ENCODE data around the gene DCP1A.

DCP1A gene

GRCh38 chr3:53242642-53243041, 104.7 kb downstream of the DCP1A start:
- no peak for DNase-seq

- no peak for DNase-seq
Measured at GRCh38 chr3:53242155-53242554, 105.2 kb downstream of the DCP1A start.

- no peak for DNase-seq
Measured at GRCh38 chr3:53240989-53241972, 106.1 kb downstream of the DCP1A start.

- no peak for DNase-seq
Measured at GRCh38 chr3:53239800-53240199, 107.5 kb downstream of the DCP1A start.

GRCh38 chr3:53238886-53239285, 108.5 kb downstream of the DCP1A start:
- no peak for DNase-seq

- no peak for DNase-seq
Measured at GRCh38 chr3:53238051-53238850, 109.1 kb downstream of the DCP1A start.

- no peak for DNase-seq
Measured at GRCh38 chr3:53236112-53236841, 111.1 kb downstream of the DCP1A start.

- no peak for DNase-seq
Measured at GRCh38 chr3:53235545-53235944, 111.8 kb downstream of the DCP1A start.

GRCh38 chr3:53234841-53235232, 112.5 kb downstream of the DCP1A start:
- no peak for DNase-seq

- DNase-seq, result no peak
Measured at GRCh38 chr3:53234130-53234840, 113.1 kb downstream of the DCP1A start.

Data from NCI-H2107 (cell line).